WTC11 (cell line): ENCODE data around the gene CIC. TPM values are rescaled to one million over a fixed set of nuclear protein-coding genes. Genes with fewer than 3 reads are reported as not detected.

Experiments used
- ATAC-seq: fragments of 200-7000 bp; cut with Tn5 transposase; 2 replicates; pipeline ENCODE4 v1.10.0; 2021; ENCODE audit warnings: mild to moderate bottlenecking, moderate library complexity
- CTCF ChIA-PET: fragments of 300-600 bp; sonication (Branson Sonifier 250); formaldehyde crosslinking; loops from one replicate; lab custom pipeline; 2021; ENCODE audit warnings: antibody characterized with exemption; lab: Charles Lee
- POLR2A ChIA-PET: fragments of 350-600 bp; sonication (Branson Sonifier 250); formaldehyde crosslinking; loops from one replicate; lab custom pipeline; 2021; ENCODE audit warnings: antibody characterized with exemption; lab: Charles Lee
- DNase-seq: peaks from one replicate; pipeline ENCODE4 v3.0.0; 2021; ENCODE audit warnings: low spot score
- H3K27ac Mint-ChIP-seq: 2 replicates; pipeline ENCODE4 v1.8.0; 2021; ENCODE audit warnings: mixed read lengths
- H3K27me3 Mint-ChIP-seq: 2 replicates; pipeline ENCODE4 v1.8.0; 2021; ENCODE audit warnings: low read depth, mild to moderate bottlenecking, moderate library complexity, mixed read lengths
- H3K36me3 Mint-ChIP-seq: 2 replicates; pipeline ENCODE4 v1.8.0; 2021; ENCODE audit warnings: mixed read lengths
- H3K4me1 Mint-ChIP-seq: 2 replicates; pipeline ENCODE4 v1.8.0; 2022; ENCODE audit warnings: mixed read lengths
- H3K4me3 Mint-ChIP-seq: 2 replicates; pipeline ENCODE4 v1.8.0; 2021; ENCODE audit warnings: mild to moderate bottlenecking, moderate library complexity, mixed read lengths
- H3K9me3 Mint-ChIP-seq: 2 replicates; pipeline ENCODE4 v1.8.0; 2021; ENCODE audit warnings: mixed read lengths
- EMX1 ChIP-seq: fragments of 250-450 bp; sonication (Bioruptor Pico); IDR thresholded peaks from 2 replicates; pipeline ENCODE4 v1.8.0; 2021; ENCODE audit warnings: mild to moderate bottlenecking
- NR3C1 ChIP-seq: sonication (generic); formaldehyde crosslinking; conservative IDR thresholded peaks from 2 replicates; pipeline ENCODE4 v1.8.1; 2023; ENCODE audit warnings: low read depth, mild to moderate bottlenecking, missing genetic modification reagents
- TCF7 ChIP-seq: sonication (generic); formaldehyde crosslinking; IDR thresholded peaks from 2 replicates; pipeline ENCODE4 v1.8.0; 2022; ENCODE audit warnings: mild to moderate bottlenecking, low read depth, missing genetic modification reagents, moderate library complexity
- ZNF263 ChIP-seq: sonication (generic); formaldehyde crosslinking; IDR thresholded peaks from 2 replicates; pipeline ENCODE4 v1.8.1; 2022; ENCODE audit warnings: low read depth, mild to moderate bottlenecking, moderate library complexity, missing genetic modification reagents
- ZNF423 ChIP-seq: fragments of 250-450 bp; sonication (Bioruptor Pico); IDR thresholded peaks from 2 replicates; pipeline ENCODE4 v2.1.2; 2022; ENCODE audit warnings: mild to moderate bottlenecking, moderate library complexity
- total RNA-seq: library from RNA; stranded (reverse); gene quantifications from 3 replicates; pipeline ENCODE4 v1.2.3, GENCODE V29; 2021
- TF ChIP-seq, protein P1 (sequence below): sonication (generic); formaldehyde crosslinking; IDR thresholded peaks from 2 replicates; pipeline ENCODE4 v1.8.1; 2023; ENCODE audit warnings: mild to moderate bottlenecking, missing genetic modification reagents, borderline replicate concordance
- TF ChIP-seq, protein P2 (sequence below): sonication (generic); formaldehyde crosslinking; IDR thresholded peaks from 2 replicates; pipeline ENCODE4 v1.8.0; 2022; ENCODE audit warnings: mild to moderate bottlenecking, missing genetic modification reagents
- TF ChIP-seq, protein P3 (sequence below): fragments of 200-600 bp; IDR thresholded peaks from 2 replicates; pipeline ENCODE4 v1.8.0; 2022; ENCODE audit warnings: antibody characterized with exemption
- TF ChIP-seq, protein P4 (sequence below): fragments of 250-450 bp; sonication (Bioruptor Pico); IDR thresholded peaks from 2 replicates; pipeline ENCODE4 v1.9.0; 2021; ENCODE audit warnings: mild to moderate bottlenecking
- TF ChIP-seq, protein P5 (sequence below): fragments of 250-450 bp; sonication (Bioruptor Pico); conservative IDR thresholded peaks from 2 replicates; pipeline ENCODE4 v1.9.0; 2021; ENCODE audit warnings: mild to moderate bottlenecking
- TF ChIP-seq, protein P6 (sequence below): sonication (generic); formaldehyde crosslinking; IDR thresholded peaks from 2 replicates; pipeline ENCODE4 v1.8.0; 2022; ENCODE audit warnings: mild to moderate bottlenecking, missing genetic modification reagents

CIC gene
- total RNA-seq, 1 experiment from 2014 or later = 55.8 TPM

DNA sequence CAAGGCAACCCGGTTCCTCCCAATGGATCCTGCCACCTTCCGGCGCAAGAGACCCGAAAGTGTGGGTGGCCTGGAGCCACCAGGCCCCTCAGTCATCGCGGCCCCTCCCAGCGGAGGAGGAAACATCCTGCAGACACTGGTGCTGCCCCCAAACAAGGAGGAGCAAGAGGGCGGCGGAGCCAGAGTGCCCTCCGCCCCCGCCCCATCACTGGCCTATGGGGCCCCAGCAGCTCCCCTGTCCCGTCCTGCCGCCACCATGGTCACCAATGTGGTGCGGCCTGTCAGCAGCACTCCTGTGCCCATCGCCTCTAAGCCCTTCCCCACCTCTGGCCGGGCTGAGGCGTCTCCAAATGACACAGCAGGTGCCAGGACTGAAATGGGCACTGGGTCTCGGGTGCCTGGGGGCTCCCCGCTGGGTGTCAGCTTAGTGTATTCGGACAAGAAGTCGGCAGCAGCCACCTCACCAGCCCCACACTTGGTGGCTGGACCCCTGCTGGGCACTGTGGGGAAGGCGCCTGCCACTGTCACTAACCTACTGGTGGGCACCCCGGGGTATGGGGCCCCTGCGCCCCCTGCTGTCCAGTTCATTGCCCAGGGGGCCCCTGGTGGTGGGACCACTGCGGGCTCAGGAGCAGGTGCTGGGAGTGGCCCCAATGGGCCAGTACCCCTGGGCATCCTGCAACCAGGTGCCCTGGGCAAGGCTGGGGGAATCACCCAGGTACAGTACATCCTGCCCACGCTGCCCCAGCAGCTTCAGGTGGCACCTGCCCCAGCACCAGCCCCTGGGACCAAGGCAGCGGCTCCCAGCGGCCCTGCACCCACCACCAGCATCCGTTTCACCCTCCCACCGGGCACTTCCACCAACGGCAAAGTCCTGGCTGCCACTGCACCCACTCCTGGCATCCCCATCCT, 21.7 kb downstream of the CIC start (continued):
- TF ChIP-seq, protein P1, sequence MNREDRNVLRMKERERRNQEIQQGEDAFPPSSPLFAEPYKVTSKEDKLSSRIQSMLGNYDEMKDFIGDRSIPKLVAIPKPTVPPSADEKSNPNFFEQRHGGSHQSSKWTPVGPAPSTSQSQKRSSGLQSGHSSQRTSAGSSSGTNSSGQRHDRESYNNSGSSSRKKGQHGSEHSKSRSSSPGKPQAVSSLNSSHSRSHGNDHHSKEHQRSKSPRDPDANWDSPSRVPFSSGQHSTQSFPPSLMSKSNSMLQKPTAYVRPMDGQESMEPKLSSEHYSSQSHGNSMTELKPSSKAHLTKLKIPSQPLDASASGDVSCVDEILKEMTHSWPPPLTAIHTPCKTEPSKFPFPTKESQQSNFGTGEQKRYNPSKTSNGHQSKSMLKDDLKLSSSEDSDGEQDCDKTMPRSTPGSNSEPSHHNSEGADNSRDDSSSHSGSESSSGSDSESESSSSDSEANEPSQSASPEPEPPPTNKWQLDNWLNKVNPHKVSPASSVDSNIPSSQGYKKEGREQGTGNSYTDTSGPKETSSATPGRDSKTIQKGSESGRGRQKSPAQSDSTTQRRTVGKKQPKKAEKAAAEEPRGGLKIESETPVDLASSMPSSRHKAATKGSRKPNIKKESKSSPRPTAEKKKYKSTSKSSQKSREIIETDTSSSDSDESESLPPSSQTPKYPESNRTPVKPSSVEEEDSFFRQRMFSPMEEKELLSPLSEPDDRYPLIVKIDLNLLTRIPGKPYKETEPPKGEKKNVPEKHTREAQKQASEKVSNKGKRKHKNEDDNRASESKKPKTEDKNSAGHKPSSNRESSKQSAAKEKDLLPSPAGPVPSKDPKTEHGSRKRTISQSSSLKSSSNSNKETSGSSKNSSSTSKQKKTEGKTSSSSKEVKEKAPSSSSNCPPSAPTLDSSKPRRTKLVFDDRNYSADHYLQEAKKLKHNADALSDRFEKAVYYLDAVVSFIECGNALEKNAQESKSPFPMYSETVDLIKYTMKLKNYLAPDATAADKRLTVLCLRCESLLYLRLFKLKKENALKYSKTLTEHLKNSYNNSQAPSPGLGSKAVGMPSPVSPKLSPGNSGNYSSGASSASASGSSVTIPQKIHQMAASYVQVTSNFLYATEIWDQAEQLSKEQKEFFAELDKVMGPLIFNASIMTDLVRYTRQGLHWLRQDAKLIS = no peak
- no peak for TF ChIP-seq ZNF263 (CRISPR knock-in tag)
- no peak for TF ChIP-seq TCF7 (CRISPR knock-in tag)
- TF ChIP-seq, protein P2, sequence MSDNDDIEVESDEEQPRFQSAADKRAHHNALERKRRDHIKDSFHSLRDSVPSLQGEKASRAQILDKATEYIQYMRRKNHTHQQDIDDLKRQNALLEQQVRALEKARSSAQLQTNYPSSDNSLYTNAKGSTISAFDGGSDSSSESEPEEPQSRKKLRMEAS (CRISPR knock-in tag) = no peak
- TF ChIP-seq, protein P3, sequence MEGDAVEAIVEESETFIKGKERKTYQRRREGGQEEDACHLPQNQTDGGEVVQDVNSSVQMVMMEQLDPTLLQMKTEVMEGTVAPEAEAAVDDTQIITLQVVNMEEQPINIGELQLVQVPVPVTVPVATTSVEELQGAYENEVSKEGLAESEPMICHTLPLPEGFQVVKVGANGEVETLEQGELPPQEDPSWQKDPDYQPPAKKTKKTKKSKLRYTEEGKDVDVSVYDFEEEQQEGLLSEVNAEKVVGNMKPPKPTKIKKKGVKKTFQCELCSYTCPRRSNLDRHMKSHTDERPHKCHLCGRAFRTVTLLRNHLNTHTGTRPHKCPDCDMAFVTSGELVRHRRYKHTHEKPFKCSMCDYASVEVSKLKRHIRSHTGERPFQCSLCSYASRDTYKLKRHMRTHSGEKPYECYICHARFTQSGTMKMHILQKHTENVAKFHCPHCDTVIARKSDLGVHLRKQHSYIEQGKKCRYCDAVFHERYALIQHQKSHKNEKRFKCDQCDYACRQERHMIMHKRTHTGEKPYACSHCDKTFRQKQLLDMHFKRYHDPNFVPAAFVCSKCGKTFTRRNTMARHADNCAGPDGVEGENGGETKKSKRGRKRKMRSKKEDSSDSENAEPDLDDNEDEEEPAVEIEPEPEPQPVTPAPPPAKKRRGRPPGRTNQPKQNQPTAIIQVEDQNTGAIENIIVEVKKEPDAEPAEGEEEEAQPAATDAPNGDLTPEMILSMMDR = peak; percentile 33; the same call in 1 of the 2 replicates
- peak; percentile 67; the same call in 1 of the 2 replicates for TF ChIP-seq ZNF423 (CRISPR knock-in tag)

DNA sequence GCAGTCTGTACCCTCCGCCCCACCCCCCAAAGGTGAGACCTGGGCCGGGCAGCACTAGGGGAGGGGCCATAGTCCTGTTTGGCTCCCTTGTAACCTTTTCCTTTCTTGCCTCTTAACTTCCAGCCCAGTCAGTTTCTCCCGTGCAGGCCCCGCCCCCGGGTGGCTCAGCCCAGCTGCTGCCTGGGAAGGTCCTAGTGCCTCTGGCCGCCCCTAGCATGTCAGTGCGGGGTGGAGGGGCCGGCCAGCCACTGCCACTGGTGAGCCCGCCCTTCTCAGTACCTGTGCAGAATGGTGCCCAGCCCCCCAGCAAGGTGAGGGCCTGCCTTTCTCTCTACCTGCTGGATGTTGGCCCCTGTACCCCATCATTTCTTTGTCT, 22.4 kb downstream of the CIC start:
- ChIA-PET CTCF (interaction anchor here (0.5 to 2.7 kb wide), 4 partner anchors 9 to 183 kb away, joined by 3 to 11 read pairs (median 4); no protein-coding TSS in a partner anchor), POLR2A (interaction anchor here (0.7 kb wide), 1 partner anchor 1932 kb away, joined by 3 read pairs; no protein-coding TSS in a partner anchor)
- no peak overlapping the region for H3K4me3 Mint-ChIP-seq
- DNase-seq (peak; percentile 67), ATAC-seq (peak; percentile 31)
- peaks cover 15% of the 10 kb centered on the region for H3K4me1 Mint-ChIP-seq
- TF ChIP-seq, protein P4, sequence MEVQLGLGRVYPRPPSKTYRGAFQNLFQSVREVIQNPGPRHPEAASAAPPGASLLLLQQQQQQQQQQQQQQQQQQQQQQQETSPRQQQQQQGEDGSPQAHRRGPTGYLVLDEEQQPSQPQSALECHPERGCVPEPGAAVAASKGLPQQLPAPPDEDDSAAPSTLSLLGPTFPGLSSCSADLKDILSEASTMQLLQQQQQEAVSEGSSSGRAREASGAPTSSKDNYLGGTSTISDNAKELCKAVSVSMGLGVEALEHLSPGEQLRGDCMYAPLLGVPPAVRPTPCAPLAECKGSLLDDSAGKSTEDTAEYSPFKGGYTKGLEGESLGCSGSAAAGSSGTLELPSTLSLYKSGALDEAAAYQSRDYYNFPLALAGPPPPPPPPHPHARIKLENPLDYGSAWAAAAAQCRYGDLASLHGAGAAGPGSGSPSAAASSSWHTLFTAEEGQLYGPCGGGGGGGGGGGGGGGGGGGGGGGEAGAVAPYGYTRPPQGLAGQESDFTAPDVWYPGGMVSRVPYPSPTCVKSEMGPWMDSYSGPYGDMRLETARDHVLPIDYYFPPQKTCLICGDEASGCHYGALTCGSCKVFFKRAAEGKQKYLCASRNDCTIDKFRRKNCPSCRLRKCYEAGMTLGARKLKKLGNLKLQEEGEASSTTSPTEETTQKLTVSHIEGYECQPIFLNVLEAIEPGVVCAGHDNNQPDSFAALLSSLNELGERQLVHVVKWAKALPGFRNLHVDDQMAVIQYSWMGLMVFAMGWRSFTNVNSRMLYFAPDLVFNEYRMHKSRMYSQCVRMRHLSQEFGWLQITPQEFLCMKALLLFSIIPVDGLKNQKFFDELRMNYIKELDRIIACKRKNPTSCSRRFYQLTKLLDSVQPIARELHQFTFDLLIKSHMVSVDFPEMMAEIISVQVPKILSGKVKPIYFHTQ = no peak
- TF ChIP-seq NR3C1 (CRISPR knock-in tag) = no peak
- no peak for TF ChIP-seq ZNF263 (CRISPR knock-in tag)
- TF ChIP-seq, protein P5, sequence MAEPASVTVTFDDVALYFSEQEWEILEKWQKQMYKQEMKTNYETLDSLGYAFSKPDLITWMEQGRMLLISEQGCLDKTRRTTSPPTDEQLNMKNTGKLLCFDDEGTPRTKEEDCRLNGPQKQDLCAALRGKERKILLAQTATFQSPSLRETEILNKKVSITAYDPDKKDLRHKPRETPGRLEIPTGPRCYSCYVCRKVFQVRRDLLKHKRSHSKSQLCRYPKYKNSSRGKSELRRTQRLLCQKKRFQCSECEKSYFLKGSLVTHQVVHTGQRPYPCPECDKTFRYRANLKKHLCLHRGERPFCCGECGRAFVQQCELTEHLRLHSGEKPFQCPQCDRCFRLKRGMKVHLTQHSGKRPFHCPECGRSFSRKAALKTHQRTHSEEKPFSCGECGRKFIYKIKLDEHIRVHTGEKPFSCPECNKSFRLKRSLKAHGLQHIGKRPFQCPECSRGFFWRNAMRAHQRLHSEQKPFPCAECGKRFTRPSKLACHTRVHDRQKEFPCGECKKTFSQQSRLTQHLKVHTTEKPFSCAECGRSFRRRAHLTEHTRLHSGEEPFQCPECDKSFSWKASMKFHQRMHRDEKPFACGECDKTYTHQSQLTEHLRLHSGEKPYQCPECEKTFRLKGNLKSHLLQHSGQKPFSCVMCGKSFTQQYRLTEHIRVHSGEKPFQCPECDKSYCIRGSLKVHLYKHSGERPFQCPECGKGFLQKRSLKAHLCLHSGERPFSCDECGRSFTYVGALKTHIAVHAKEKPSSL (CRISPR knock-in tag) = no peak
- TF ChIP-seq, protein P6, sequence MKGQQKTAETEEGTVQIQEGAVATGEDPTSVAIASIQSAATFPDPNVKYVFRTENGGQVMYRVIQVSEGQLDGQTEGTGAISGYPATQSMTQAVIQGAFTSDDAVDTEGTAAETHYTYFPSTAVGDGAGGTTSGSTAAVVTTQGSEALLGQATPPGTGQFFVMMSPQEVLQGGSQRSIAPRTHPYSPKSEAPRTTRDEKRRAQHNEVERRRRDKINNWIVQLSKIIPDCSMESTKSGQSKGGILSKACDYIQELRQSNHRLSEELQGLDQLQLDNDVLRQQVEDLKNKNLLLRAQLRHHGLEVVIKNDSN (CRISPR knock-in tag) = no peak
- TF ChIP-seq EMX1 (CRISPR knock-in tag) = no peak
- no peaks in the 10 kb centered on the region for H3K9me3 Mint-ChIP-seq
- peak overlapping the region; percentile 70 for H3K27ac Mint-ChIP-seq
- no peaks in the 10 kb centered on the region for H3K27me3 Mint-ChIP-seq
- H3K36me3 Mint-ChIP-seq = peaks cover 24% of the 10 kb centered on the region
